HEK293 (cell line): Measurements from ENCODE around the gene ARID3A.

ENCODE experiments used
- BCL11B ChIP-seq: fragments of 450-650 bp; formaldehyde crosslinking; IDR thresholded peaks from 2 replicates; pipeline ENCODE4 v1.5.1; 2016; ENCODE audit warnings: low read depth, missing biosample characterization, missing genetic modification characterization
- REPIN1 ChIP-seq: fragments of 450-650 bp; formaldehyde crosslinking; IDR thresholded peaks from 2 replicates; pipeline ENCODE4 v1.5.1; 2017; ENCODE audit warnings: missing biosample characterization, missing genetic modification characterization, low read depth
- SP3 ChIP-seq: fragments of 450-650 bp; formaldehyde crosslinking; IDR thresholded peaks from 2 replicates; pipeline ENCODE4 v1.5.1; 2016; ENCODE audit warnings: missing biosample characterization, missing genetic modification characterization
- SP7 ChIP-seq: fragments of 450-650 bp; formaldehyde crosslinking; IDR thresholded peaks from 2 replicates; pipeline ENCODE4 v1.5.1; 2016; ENCODE audit warnings: missing biosample characterization, missing genetic modification characterization
- WT1 ChIP-seq: fragments of 450-650 bp; formaldehyde crosslinking; IDR thresholded peaks from 2 replicates; pipeline ENCODE4 v1.5.1; 2016; ENCODE audit warnings: missing biosample characterization, missing genetic modification characterization
- YY1 ChIP-seq: fragments of 450-650 bp; formaldehyde crosslinking; IDR thresholded peaks from 2 replicates; pipeline ENCODE4 v1.5.1; 2018; ENCODE audit warnings: missing biosample characterization, missing genetic modification characterization
- YY2 ChIP-seq: fragments of 450-650 bp; formaldehyde crosslinking; IDR thresholded peaks from 2 replicates; pipeline ENCODE4 v1.5.1; 2016; ENCODE audit warnings: missing biosample characterization, missing genetic modification characterization
- ZBTB1 ChIP-seq: fragments of 450-650 bp; formaldehyde crosslinking; IDR thresholded peaks from 2 replicates; pipeline ENCODE4 v1.5.1; 2016; ENCODE audit warnings: missing biosample characterization, missing genetic modification characterization
- ZBTB17 ChIP-seq: fragments of 450-650 bp; formaldehyde crosslinking; IDR thresholded peaks from 2 replicates; pipeline ENCODE4 v1.5.1; 2016; ENCODE audit warnings: missing biosample characterization, missing genetic modification characterization
- ZBTB48 ChIP-seq: fragments of 450-650 bp; formaldehyde crosslinking; IDR thresholded peaks from 2 replicates; pipeline ENCODE4 v1.5.1; 2016; ENCODE audit warnings: missing biosample characterization, missing genetic modification characterization
- ZNF121 ChIP-seq: fragments of 450-650 bp; formaldehyde crosslinking; IDR thresholded peaks from 2 replicates; pipeline ENCODE4 v1.5.1; 2016; ENCODE audit warnings: missing biosample characterization, missing genetic modification characterization
- ZNF138 ChIP-seq: fragments of 450-650 bp; formaldehyde crosslinking; IDR thresholded peaks from 2 replicates; pipeline ENCODE4 v1.5.1; 2016; ENCODE audit warnings: missing biosample characterization, missing genetic modification characterization, borderline replicate concordance
- ZNF169 ChIP-seq: fragments of 450-650 bp; formaldehyde crosslinking; IDR thresholded peaks from 2 replicates; pipeline ENCODE4 v1.5.1; 2016; ENCODE audit warnings: missing biosample characterization, missing genetic modification characterization
- ZNF18 ChIP-seq: fragments of 450-650 bp; formaldehyde crosslinking; IDR thresholded peaks from 2 replicates; pipeline ENCODE4 v1.5.1; 2016; ENCODE audit warnings: missing biosample characterization, missing genetic modification characterization
- ZNF211 ChIP-seq: fragments of 450-650 bp; formaldehyde crosslinking; IDR thresholded peaks from 2 replicates; pipeline ENCODE4 v1.5.1; 2016; ENCODE audit warnings: low read depth, missing biosample characterization, missing genetic modification characterization
- ZNF426 ChIP-seq: fragments of 450-650 bp; formaldehyde crosslinking; IDR thresholded peaks from 2 replicates; pipeline ENCODE4 v1.5.1; 2017; ENCODE audit warnings: missing biosample characterization, missing genetic modification characterization, mild to moderate bottlenecking, inconsistent platforms, moderate library complexity
- ZNF530 ChIP-seq: fragments of 450-650 bp; formaldehyde crosslinking; IDR thresholded peaks from 2 replicates; pipeline ENCODE4 v1.5.1; 2016; ENCODE audit warnings: low read depth, missing biosample characterization, missing genetic modification characterization
- ZNF548 ChIP-seq: fragments of 450-650 bp; formaldehyde crosslinking; IDR thresholded peaks from 2 replicates; pipeline ENCODE4 v1.5.1; 2016; ENCODE audit warnings: missing biosample characterization, missing genetic modification characterization
- ZNF624 ChIP-seq: fragments of 450-650 bp; formaldehyde crosslinking; IDR thresholded peaks from 2 replicates; pipeline ENCODE4 v1.5.1; 2017; ENCODE audit warnings: missing biosample characterization, missing genetic modification characterization
- ZNF664 ChIP-seq: fragments of 450-650 bp; formaldehyde crosslinking; IDR thresholded peaks from 2 replicates; pipeline ENCODE4 v1.5.1; 2016; ENCODE audit warnings: missing biosample characterization, missing genetic modification characterization
- ZNF792 ChIP-seq: fragments of 450-650 bp; formaldehyde crosslinking; IDR thresholded peaks from 2 replicates; pipeline ENCODE4 v1.5.1; 2016; ENCODE audit warnings: missing biosample characterization, missing genetic modification characterization
- ZNF830 ChIP-seq: fragments of 450-650 bp; IDR thresholded peaks from 2 replicates; pipeline ENCODE4 v1.5.0; 2018; ENCODE audit warnings: missing biosample characterization, missing genetic modification characterization, low read depth, mild to moderate bottlenecking, moderate library complexity
- ZSCAN16 ChIP-seq: fragments of 450-650 bp; formaldehyde crosslinking; IDR thresholded peaks from 2 replicates; pipeline ENCODE4 v1.5.1; 2016; ENCODE audit warnings: missing biosample characterization, missing genetic modification characterization
- TF ChIP-seq, protein P1 (sequence below): fragments of 450-650 bp; formaldehyde crosslinking; conservative IDR thresholded peaks from 2 replicates; pipeline ENCODE4 v1.5.1; 2016; ENCODE audit warnings: low read depth, missing biosample characterization, missing genetic modification characterization
- TF ChIP-seq, protein P2 (sequence below): fragments of 450-650 bp; formaldehyde crosslinking; IDR thresholded peaks from 2 replicates; pipeline ENCODE4 v1.5.1; 2016; ENCODE audit warnings: missing biosample characterization, missing genetic modification characterization, borderline replicate concordance
- TF ChIP-seq, protein P3 (sequence below): fragments of 450-650 bp; formaldehyde crosslinking; IDR thresholded peaks from 2 replicates; pipeline ENCODE4; 2016; ENCODE audit warnings: missing biosample characterization, missing genetic modification characterization
- TF ChIP-seq, protein P4 (sequence below): fragments of 450-650 bp; formaldehyde crosslinking; IDR thresholded peaks from 2 replicates; pipeline ENCODE4 v1.5.1; 2016; ENCODE audit warnings: missing biosample characterization, missing genetic modification characterization

Gene ARID3A

DNA sequence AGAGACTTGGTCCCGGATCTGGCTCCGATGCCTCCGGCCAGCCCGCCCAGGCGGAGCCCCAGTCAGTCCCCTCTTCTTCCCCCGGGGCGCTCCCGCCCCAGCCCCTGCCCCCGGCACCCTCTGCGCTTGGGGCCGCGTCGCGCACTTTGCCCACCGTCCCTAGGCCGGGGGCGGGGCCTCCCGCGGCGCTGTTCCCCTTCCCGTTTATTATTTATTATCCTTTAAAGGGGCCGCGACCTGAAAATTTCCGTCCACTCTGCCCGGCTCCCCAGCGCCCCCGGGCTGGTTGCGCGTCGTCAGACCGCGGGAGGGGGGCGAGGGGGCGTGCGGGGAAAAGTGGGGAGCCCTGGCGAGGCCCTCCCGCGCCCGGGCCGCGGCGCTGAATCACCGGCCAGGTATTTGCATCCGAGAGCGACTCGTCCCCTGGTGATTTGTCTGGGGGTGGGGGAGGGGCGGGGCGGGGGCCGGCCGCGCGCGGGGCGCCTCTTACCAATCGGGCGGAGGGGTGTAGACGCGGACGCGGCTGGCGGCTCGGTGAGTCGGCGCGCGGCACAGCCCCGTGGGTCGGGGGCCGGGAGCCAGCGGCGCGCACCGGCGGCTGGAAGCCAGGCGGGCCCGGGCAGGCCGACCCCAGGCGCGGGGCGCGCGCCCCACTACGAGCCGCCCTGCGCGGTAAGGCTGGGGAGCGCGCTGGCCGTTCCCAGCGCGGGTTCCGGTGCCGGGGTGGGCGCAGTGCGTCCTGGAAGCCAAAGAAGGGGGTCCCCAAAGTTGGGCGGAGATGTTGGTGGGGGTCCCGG lies at the start of gene ARID3A (continued):
- TF ChIP-seq ZBTB17 (no peak), ZBTB1 (tag by site-specific recombination) (no peak), ZNF138 (no peak), ZNF624 (tag by site-specific recombination) (no peak), ZNF830 (tag by site-specific recombination) (no peak), ZNF211 (tag by site-specific recombination) (no peak), SP7 (peak; percentile 36; the same call in 1 of the 2 replicates), ZNF664 (no peak), ZNF121 (tag by site-specific recombination) (0 out of 2 replicates have a peak, but pooled peaks have one; percentile 13), SP3 (tag by site-specific recombination) (peak; percentile 71), YY1 (tag by site-specific recombination) (no peak), ZNF18 (tag by site-specific recombination) (no peak), REPIN1 (tag by site-specific recombination) (no peak), ZNF792 (tag by site-specific recombination) (no peak), ZBTB48 (tag by site-specific recombination) (peak; percentile 100), BCL11B (tag by site-specific recombination) (no peak), ZNF530 (tag by site-specific recombination) (no peak), ZNF426 (tag by site-specific recombination) (no peak), WT1 (tag by site-specific recombination) (no peak), YY2 (tag by site-specific recombination) (no peak), ZNF169 (no peak), ZNF548 (tag by site-specific recombination) (no peak), ZSCAN16 (tag by site-specific recombination) (no peak)
- TF ChIP-seq, protein P1, sequence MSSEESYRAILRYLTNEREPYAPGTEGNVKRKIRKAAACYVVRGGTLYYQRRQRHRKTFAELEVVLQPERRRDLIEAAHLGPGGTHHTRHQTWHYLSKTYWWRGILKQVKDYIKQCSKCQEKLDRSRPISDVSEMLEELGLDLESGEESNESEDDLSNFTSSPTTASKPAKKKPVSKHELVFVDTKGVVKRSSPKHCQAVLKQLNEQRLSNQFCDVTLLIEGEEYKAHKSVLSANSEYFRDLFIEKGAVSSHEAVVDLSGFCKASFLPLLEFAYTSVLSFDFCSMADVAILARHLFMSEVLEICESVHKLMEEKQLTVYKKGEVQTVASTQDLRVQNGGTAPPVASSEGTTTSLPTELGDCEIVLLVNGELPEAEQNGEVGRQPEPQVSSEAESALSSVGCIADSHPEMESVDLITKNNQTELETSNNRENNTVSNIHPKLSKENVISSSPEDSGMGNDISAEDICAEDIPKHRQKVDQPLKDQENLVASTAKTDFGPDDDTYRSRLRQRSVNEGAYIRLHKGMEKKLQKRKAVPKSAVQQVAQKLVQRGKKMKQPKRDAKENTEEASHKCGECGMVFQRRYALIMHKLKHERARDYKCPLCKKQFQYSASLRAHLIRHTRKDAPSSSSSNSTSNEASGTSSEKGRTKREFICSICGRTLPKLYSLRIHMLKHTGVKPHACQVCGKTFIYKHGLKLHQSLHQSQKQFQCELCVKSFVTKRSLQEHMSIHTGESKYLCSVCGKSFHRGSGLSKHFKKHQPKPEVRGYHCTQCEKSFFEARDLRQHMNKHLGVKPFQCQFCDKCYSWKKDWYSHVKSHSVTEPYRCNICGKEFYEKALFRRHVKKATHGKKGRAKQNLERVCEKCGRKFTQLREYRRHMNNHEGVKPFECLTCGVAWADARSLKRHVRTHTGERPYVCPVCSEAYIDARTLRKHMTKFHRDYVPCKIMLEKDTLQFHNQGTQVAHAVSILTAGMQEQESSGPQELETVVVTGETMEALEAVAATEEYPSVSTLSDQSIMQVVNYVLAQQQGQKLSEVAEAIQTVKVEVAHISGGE (tag by site-specific recombination), result no peak
- TF ChIP-seq, protein P2, sequence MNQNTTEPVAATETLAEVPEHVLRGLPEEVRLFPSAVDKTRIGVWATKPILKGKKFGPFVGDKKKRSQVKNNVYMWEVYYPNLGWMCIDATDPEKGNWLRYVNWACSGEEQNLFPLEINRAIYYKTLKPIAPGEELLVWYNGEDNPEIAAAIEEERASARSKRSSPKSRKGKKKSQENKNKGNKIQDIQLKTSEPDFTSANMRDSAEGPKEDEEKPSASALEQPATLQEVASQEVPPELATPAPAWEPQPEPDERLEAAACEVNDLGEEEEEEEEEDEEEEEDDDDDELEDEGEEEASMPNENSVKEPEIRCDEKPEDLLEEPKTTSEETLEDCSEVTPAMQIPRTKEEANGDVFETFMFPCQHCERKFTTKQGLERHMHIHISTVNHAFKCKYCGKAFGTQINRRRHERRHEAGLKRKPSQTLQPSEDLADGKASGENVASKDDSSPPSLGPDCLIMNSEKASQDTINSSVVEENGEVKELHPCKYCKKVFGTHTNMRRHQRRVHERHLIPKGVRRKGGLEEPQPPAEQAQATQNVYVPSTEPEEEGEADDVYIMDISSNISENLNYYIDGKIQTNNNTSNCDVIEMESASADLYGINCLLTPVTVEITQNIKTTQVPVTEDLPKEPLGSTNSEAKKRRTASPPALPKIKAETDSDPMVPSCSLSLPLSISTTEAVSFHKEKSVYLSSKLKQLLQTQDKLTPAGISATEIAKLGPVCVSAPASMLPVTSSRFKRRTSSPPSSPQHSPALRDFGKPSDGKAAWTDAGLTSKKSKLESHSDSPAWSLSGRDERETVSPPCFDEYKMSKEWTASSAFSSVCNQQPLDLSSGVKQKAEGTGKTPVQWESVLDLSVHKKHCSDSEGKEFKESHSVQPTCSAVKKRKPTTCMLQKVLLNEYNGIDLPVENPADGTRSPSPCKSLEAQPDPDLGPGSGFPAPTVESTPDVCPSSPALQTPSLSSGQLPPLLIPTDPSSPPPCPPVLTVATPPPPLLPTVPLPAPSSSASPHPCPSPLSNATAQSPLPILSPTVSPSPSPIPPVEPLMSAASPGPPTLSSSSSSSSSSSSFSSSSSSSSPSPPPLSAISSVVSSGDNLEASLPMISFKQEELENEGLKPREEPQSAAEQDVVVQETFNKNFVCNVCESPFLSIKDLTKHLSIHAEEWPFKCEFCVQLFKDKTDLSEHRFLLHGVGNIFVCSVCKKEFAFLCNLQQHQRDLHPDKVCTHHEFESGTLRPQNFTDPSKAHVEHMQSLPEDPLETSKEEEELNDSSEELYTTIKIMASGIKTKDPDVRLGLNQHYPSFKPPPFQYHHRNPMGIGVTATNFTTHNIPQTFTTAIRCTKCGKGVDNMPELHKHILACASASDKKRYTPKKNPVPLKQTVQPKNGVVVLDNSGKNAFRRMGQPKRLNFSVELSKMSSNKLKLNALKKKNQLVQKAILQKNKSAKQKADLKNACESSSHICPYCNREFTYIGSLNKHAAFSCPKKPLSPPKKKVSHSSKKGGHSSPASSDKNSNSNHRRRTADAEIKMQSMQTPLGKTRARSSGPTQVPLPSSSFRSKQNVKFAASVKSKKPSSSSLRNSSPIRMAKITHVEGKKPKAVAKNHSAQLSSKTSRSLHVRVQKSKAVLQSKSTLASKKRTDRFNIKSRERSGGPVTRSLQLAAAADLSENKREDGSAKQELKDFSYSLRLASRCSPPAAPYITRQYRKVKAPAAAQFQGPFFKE, result no peak
- TF ChIP-seq, protein P3, sequence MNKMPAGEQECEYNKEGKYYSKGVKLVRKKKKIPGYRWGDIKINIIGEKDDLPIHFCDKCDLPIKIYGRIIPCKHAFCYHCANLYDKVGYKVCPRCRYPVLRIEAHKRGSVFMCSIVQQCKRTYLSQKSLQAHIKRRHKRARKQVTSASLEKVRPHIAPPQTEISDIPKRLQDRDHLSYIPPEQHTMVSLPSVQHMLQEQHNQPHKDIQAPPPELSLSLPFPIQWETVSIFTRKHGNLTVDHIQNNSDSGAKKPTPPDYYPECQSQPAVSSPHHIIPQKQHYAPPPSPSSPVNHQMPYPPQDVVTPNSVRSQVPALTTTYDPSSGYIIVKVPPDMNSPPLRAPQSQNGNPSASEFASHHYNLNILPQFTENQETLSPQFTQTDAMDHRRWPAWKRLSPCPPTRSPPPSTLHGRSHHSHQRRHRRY (tag by site-specific recombination), result no peak
- TF ChIP-seq, protein P4, sequence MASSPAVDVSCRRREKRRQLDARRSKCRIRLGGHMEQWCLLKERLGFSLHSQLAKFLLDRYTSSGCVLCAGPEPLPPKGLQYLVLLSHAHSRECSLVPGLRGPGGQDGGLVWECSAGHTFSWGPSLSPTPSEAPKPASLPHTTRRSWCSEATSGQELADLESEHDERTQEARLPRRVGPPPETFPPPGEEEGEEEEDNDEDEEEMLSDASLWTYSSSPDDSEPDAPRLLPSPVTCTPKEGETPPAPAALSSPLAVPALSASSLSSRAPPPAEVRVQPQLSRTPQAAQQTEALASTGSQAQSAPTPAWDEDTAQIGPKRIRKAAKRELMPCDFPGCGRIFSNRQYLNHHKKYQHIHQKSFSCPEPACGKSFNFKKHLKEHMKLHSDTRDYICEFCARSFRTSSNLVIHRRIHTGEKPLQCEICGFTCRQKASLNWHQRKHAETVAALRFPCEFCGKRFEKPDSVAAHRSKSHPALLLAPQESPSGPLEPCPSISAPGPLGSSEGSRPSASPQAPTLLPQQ (tag by site-specific recombination), result peak; percentile 51
